ENCODE measurements around the gene IGFN1.

DNA sequence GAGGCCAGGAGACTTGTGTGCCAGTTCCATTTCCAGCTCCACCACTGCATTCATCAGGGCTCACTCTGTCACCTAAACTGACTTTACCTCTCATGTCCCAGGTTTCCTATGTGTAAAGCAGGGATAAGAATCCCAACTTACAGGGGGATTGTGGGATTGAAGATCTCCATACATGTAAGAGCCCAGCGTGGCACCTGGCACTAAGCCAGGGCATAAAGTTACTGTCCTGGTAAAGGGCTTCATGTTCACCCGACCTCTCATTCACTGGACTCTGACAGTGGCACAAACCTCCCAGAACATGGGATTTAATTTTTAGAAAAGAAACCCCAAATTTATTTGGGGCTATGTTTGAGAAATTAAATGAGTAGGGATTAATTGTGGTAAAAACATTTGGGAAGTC is 8.9 kb upstream of the IGFN1 start:
- TF ChIP-seq, protein P1, sequence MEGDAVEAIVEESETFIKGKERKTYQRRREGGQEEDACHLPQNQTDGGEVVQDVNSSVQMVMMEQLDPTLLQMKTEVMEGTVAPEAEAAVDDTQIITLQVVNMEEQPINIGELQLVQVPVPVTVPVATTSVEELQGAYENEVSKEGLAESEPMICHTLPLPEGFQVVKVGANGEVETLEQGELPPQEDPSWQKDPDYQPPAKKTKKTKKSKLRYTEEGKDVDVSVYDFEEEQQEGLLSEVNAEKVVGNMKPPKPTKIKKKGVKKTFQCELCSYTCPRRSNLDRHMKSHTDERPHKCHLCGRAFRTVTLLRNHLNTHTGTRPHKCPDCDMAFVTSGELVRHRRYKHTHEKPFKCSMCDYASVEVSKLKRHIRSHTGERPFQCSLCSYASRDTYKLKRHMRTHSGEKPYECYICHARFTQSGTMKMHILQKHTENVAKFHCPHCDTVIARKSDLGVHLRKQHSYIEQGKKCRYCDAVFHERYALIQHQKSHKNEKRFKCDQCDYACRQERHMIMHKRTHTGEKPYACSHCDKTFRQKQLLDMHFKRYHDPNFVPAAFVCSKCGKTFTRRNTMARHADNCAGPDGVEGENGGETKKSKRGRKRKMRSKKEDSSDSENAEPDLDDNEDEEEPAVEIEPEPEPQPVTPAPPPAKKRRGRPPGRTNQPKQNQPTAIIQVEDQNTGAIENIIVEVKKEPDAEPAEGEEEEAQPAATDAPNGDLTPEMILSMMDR (IDR thresholded peaks at IDR 0.05), result no peak
- TF ChIP-seq POLR2A (IDR thresholded peaks at IDR 0.05), result no peak
- no peak for TF ChIP-seq EP300 (IDR thresholded peaks at IDR 0.05; ENCODE audit: low read depth)
- no peak for TF ChIP-seq POLR2AphosphoS5 (IDR thresholded peaks at IDR 0.05)

Measured in transverse colon (tissue), 4 donors.